Stimulated activated CD4-positive, alpha-beta T cell treated with anti-CD3 and anti-CD28 coated beads, Interleukin-1b, Interleukin-23, amount 100 ng/mL, for 48 hours (primary cell): Measurements from ENCODE around the gene ALPP.

Source experiments
- DNase-seq: peaks from one replicate; pipeline ENCODE4 v3.0.0-alpha.2; 2020

Gene ALPP

GRCh38 chr2:232431705-232432590 lies 53.4 kb downstream of the ALPP start:
- no peak for DNase-seq
